Liver (tissue), 3 donors: ENCODE measurements around the gene ZC3H12D.

Source experiments
- ATF3 ChIP-seq: IDR thresholded peaks from 2 replicates; pipeline ENCODE4 v1.6.1; 2016; ENCODE audit warnings: antibody characterized with exemption
- CTCF ChIP-seq: fragments of 150-350 bp; IDR thresholded peaks from 2 replicates; pipeline ENCODE4 v1.5.1; 2017; ENCODE audit warnings: improper control_type of control experiment, low read depth, low read length; ENCODE audit not compliant: missing input control
- EGR1 ChIP-seq, 2 donors: IDR thresholded peaks; 2 replicates each; pipeline ENCODE4 v1.6.1; 2016 to 2018; ENCODE audit warnings: antibody characterized with exemption in 2 of 2, low read depth in 2 of 2
- GABPA ChIP-seq, 2 donors: IDR thresholded peaks in 1 of 2; conservative IDR thresholded peaks in 1 of 2; 2 replicates each; pipeline ENCODE4 v1.6.1; 2016; ENCODE audit warnings: antibody characterized with exemption in 2 of 2, mild to moderate bottlenecking in 1 of 2, moderate library complexity in 1 of 2
- JUND ChIP-seq, 2 donors: IDR thresholded peaks; 2 replicates each; pipeline ENCODE4 v1.6.1; 2016; ENCODE audit warnings: antibody characterized with exemption in 2 of 2
- MAX ChIP-seq: IDR thresholded peaks from 2 replicates; pipeline ENCODE4 v1.6.1; 2016; ENCODE audit warnings: antibody characterized with exemption
- RAD21 ChIP-seq, 2 donors: IDR thresholded peaks; 2 replicates each; pipeline ENCODE4 v1.6.1; 2016; ENCODE audit warnings: antibody characterized with exemption in 2 of 2, mild to moderate bottlenecking in 2 of 2
- REST ChIP-seq: IDR thresholded peaks from 2 replicates; pipeline ENCODE4 v1.6.1; 2016; ENCODE audit warnings: antibody characterized with exemption, mild to moderate bottlenecking
- RXRA ChIP-seq, 2 donors: IDR thresholded peaks; 2 replicates each; pipeline ENCODE4 v1.6.1; 2017 to 2018; ENCODE audit warnings: antibody characterized with exemption in 2 of 2, mild to moderate bottlenecking in 1 of 2
- SP1 ChIP-seq: IDR thresholded peaks from 2 replicates; pipeline ENCODE4 v1.6.1; 2018; ENCODE audit warnings: antibody characterized with exemption, mild to moderate bottlenecking
- TAF1 ChIP-seq: conservative IDR thresholded peaks from 2 replicates; pipeline ENCODE4 v1.6.1; 2016; ENCODE audit warnings: antibody characterized with exemption, mild to moderate bottlenecking
- YY1 ChIP-seq: IDR thresholded peaks from 2 replicates; pipeline ENCODE4 v1.6.1; 2016; ENCODE audit warnings: antibody characterized with exemption, mild to moderate bottlenecking
- donor health status: healthy.
- donor health status: healthy.

- TF ChIP-seq CTCF (no peak), EGR1 (IDR thresholded peaks at IDR 0.05; ENCODE audit: low read depth in 2 of 2) (no peak), ATF3 (no peak), TAF1 (no peak), MAX (no peak), JUND (IDR thresholded peaks at IDR 0.05) (no peak), GABPA (IDR thresholded peaks at IDR 0.05 in 1 of 2, conservative IDR thresholded peaks at IDR 0.05 in 1 of 2) (no peak), RXRA (IDR thresholded peaks at IDR 0.05) (no peak), YY1 (no peak), REST (no peak), SP1 (no peak), RAD21 (IDR thresholded peaks at IDR 0.05) (no peak)
Observed at GRCh38 chr6:149445573-149445972, 39.2 kb downstream of the ZC3H12D start.
